Left lung (tissue), 8 donors: ENCODE data around the gene HBA1. TPM values are rescaled to one million over a fixed set of nuclear protein-coding genes. Genes with fewer than 3 reads are reported as not detected.

ENCODE experiments used
- polyA plus RNA-seq, 6 donors: library from polyadenylated mRNA; unstranded; fragments of 120-200 nt; gene quantifications; one replicate each; pipeline ENCODE4 v1.2.1, GENCODE V29; 2013; ENCODE audit not compliant: insufficient read length in 6 of 6
- total RNA-seq, 2 donors: library from RNA; stranded (reverse); fragmentation: NEBNext Ultra II Directional; extraction: Animal tissue kit (Norgen Biotek cat#: 25700); gene quantifications; one replicate each; pipeline ENCODE4 v1.2.1, GENCODE V29; 2021
- donor health status: DM: no; HTN: yes; CAD: no.
- donor health status: DM: no; HTN: no; CAD: no.

HBA1 gene
- total and polyA plus RNA-seq, 8 donors, result 159 to 3,734 (median 947) TPM

Other genes with a start within 250 kb of the HBA1 start
- gene POLR3K, start 123.1 kb upstream of the HBA1 start, total RNA-seq, result 10 to 100 TPM; 12.6 to 13.4 TPM
- 10 to 100 TPM in 5 of 6 donors, 1 to 10 TPM in 1; 9.6 to 12.1 (median 10.6) TPM for gene POLR3K, start 123.1 kb upstream of the HBA1 start, polyA plus RNA-seq
- 10 to 100 TPM; 19.1 to 22.2 TPM for gene SNRNP25, start 122.9 kb upstream of the HBA1 start, total RNA-seq
- 10 to 100 TPM; 33.5 to 51.5 (median 40.6) TPM for gene SNRNP25, start 122.9 kb upstream of the HBA1 start, polyA plus RNA-seq
- 10 to 100 TPM; 33.4 to 45.0 TPM for gene RHBDF1, start 104.0 kb upstream of the HBA1 start, total RNA-seq
- gene RHBDF1, start 104.0 kb upstream of the HBA1 start, polyA plus RNA-seq, result 10 to 100 TPM; 34.7 to 50.0 (median 39.7) TPM
- gene MPG, start 98.5 kb upstream of the HBA1 start, total RNA-seq, result 10 to 100 TPM; 46.3 to 47.6 TPM
- 10 to 100 TPM; 22.2 to 35.9 (median 24.8) TPM for gene MPG, start 98.5 kb upstream of the HBA1 start, polyA plus RNA-seq
- 10 to 100 TPM; 29.5 to 39.5 TPM for gene NPRL3, start 38.0 kb upstream of the HBA1 start, total RNA-seq
- gene NPRL3, start 38.0 kb upstream of the HBA1 start, polyA plus RNA-seq, result 10 to 100 TPM; 29.3 to 35.1 (median 33.4) TPM
- not detected for gene HBZ, start 24.0 kb upstream of the HBA1 start, total RNA-seq
- gene HBZ, start 24.0 kb upstream of the HBA1 start, polyA plus RNA-seq, result 1 to 10 TPM in 5 of 6 donors, under 1 TPM in 1; 0.52 to 8.7 (median 4.2) TPM
- gene HBM, start 10.7 kb upstream of the HBA1 start, total RNA-seq, result not detected
- 10 to 100 TPM in 2 of 6 donors, 1 to 10 TPM in 4; 2.8 to 12.6 (median 6.9) TPM for gene HBM, start 10.7 kb upstream of the HBA1 start, polyA plus RNA-seq
- gene HBA2, start 3.8 kb upstream of the HBA1 start, total RNA-seq, result 100 to 1,000 TPM; 142 to 149 TPM
- gene HBA2, start 3.8 kb upstream of the HBA1 start, polyA plus RNA-seq, result 1,000 to 10,000 TPM in 5 of 6 donors, 100 to 1,000 TPM in 1; 922 to 5,766 (median 2,352) TPM
- not detected for gene HBQ1, start 3.8 kb downstream of the HBA1 start, total RNA-seq
- gene HBQ1, start 3.8 kb downstream of the HBA1 start, polyA plus RNA-seq, result 1 to 10 TPM in 3 of 6 donors, under 1 TPM in 3; 0.42 to 1.8 (median 1.1) TPM
- gene LUC7L, start 52.8 kb downstream of the HBA1 start, total RNA-seq, result 10 to 100 TPM; 55.5 to 62.7 TPM
- gene LUC7L, start 52.8 kb downstream of the HBA1 start, polyA plus RNA-seq, result 100 to 1,000 TPM; 108 to 173 (median 149) TPM
- gene FAM234A, start 58.1 kb downstream of the HBA1 start, total RNA-seq, result 10 to 100 TPM; 63.5 to 92.6 TPM
- 10 to 100 TPM; 49.7 to 61.5 (median 55.5) TPM for gene FAM234A, start 58.1 kb downstream of the HBA1 start, polyA plus RNA-seq
- 1 to 10 TPM; 3.9 to 8.3 TPM for gene RGS11, start 99.3 kb downstream of the HBA1 start, total RNA-seq
- gene RGS11, start 99.3 kb downstream of the HBA1 start, polyA plus RNA-seq, result 1 to 10 TPM; 1.8 to 6.0 (median 3.7) TPM
- 1 to 10 TPM; 1.0 to 1.1 TPM for gene ARHGDIG, start 103.9 kb downstream of the HBA1 start, total RNA-seq
- gene ARHGDIG, start 103.9 kb downstream of the HBA1 start, polyA plus RNA-seq, result 1 to 10 TPM in 2 of 6 donors, under 1 TPM in 3, not detected in 1; 0.52 to 2.6 (median 0.97) TPM
- under 1 TPM; 0.32 to 0.60 TPM for gene PDIA2, start 106.5 kb downstream of the HBA1 start, total RNA-seq
- 1 to 10 TPM in 1 of 6 donors, under 1 TPM in 5; 0.29 to 1.2 (median 0.67) TPM for gene PDIA2, start 106.5 kb downstream of the HBA1 start, polyA plus RNA-seq
- gene AXIN1, start 176.0 kb downstream of the HBA1 start, total RNA-seq, result 10 to 100 TPM; 21.7 to 22.7 TPM
- gene AXIN1, start 176.0 kb downstream of the HBA1 start, polyA plus RNA-seq, result 10 to 100 TPM; 14.0 to 23.4 (median 17.5) TPM
- gene MRPL28, start 193.9 kb downstream of the HBA1 start, total RNA-seq, result 10 to 100 TPM; 45.4 to 48.1 TPM
- 10 to 100 TPM; 39.6 to 59.4 (median 48.5) TPM for gene MRPL28, start 193.9 kb downstream of the HBA1 start, polyA plus RNA-seq
- gene PGAP6, start 205.3 kb downstream of the HBA1 start, total RNA-seq, result 10 to 100 TPM; 76.3 to 88.4 TPM
- 10 to 100 TPM; 37.3 to 52.8 (median 41.8) TPM for gene PGAP6, start 205.3 kb downstream of the HBA1 start, polyA plus RNA-seq
- 10 to 100 TPM; 72.3 to 78.1 TPM for gene NME4, start 220.5 kb downstream of the HBA1 start, total RNA-seq
- gene NME4, start 220.5 kb downstream of the HBA1 start, polyA plus RNA-seq, result 100 to 1,000 TPM; 149 to 199 (median 168) TPM
- gene DECR2, start 225.2 kb downstream of the HBA1 start, total RNA-seq, result 10 to 100 TPM; 14.4 to 17.1 TPM
- gene DECR2, start 225.2 kb downstream of the HBA1 start, polyA plus RNA-seq, result 10 to 100 TPM; 10.3 to 25.1 (median 16.7) TPM
- gene RAB11FIP3, start 249.0 kb downstream of the HBA1 start, total RNA-seq, result 10 to 100 TPM; 28.1 to 38.0 TPM
- gene RAB11FIP3, start 249.0 kb downstream of the HBA1 start, polyA plus RNA-seq, result 10 to 100 TPM; 48.8 to 64.0 (median 56.7) TPM